ENCODE measurements around the gene CFAP251. TPM values are rescaled to one million over a fixed set of nuclear protein-coding genes. Genes with fewer than 3 reads are reported as not detected.

Gene CFAP251
- total and polyA plus RNA-seq, 2 of the 13 experiments (the other 11 are each of a cell fraction or from before 2014, with no cell fraction given), result 0.30 to 0.42 TPM

GRCh38 chr12:122046145-122046544 lies 127.8 kb downstream of the CFAP251 start:
- no peak overlapping the region for H3K27ac ChIP-seq (ENCODE audit: extremely low read length, insufficient read depth, low read length)
- H3K36me3 ChIP-seq (replicated peaks in 1 of 2; ENCODE audit: control insufficient read depth in 1 of 2, insufficient read depth in 2 of 2, low read length in 2 of 2), result peaks cover 3 to 9% of the 10 kb centered on the region in 2 experiments; a peak in 4 of 5 replicates
- no peak overlapping the region for H3K4me2 ChIP-seq (ENCODE audit: low read depth, low read length)
- H4K20me1 ChIP-seq (ENCODE audit: insufficient read depth, low read length), result no peaks in the 10 kb centered on the region
- POLR2A ChIA-PET, result no interaction called here
- 91% methylated on average over 5 of the region's 7 CpGs for WGBS (ENCODE audit: low lambda C conversion rate)
- BruUV-seq (replicated peaks), result no TSS peak
- DNase-seq (ENCODE audit: low spot score), result no peak
- ATAC-seq, result no peak
- H3K4me1 ChIP-seq (ENCODE audit: insufficient read depth, low read length), result peaks cover 14% of the 10 kb centered on the region
- TF ChIP-seq ZBTB39 (CRISPR knock-in tag; IDR thresholded peaks at IDR 0.05) (no peak), CEBPZ (IDR thresholded peaks at IDR 0.05; ENCODE audit: low read length) (no peak), ARNT2 (CRISPR knock-in tag; IDR thresholded peaks at IDR 0.05; ENCODE audit: low read depth) (no peak), MLLT10 (CRISPR knock-in tag; IDR thresholded peaks at IDR 0.05) (no peak), NBN (conservative IDR thresholded peaks at IDR 0.05) (no peak)
- no peak overlapping the region for H3K9ac ChIP-seq (ENCODE audit: insufficient read depth, low read depth, low read length)
- no peak overlapping the region for H3K4me3 ChIP-seq (replicated peaks in 1 of 3; ENCODE audit: insufficient read depth in 1 of 3, low read depth in 2 of 3, low read length in 3 of 3)
- intact Hi-C loops (cut with micrococcal nuclease; ENCODE audit: unreplicated experiment), result no loop called here
- no peak overlapping the region for H2AFZ ChIP-seq (ENCODE audit: low read length)
- in situ Hi-C loops (cut with HindIII; ENCODE audit: extremely low pct_ligation_motif_present, low pct_unique_long_range_greater_than_20kb), result no loop called here
- no peaks in the 10 kb centered on the region for H3K79me2 ChIP-seq (ENCODE audit: insufficient read depth, low read length)
- H3K27me3 ChIP-seq (ENCODE audit: control insufficient read depth in 1 of 2, insufficient read depth in 2 of 2, low read length in 2 of 2), result no peaks in the 10 kb centered on the region; a peak in 1 of 5 replicates
- CTCF ChIA-PET (ENCODE audit: low intra/inter-chr PET ratio, low total read pairs), result no interaction called here
- FAIRE-seq, result no peak
- H3K9me3 ChIP-seq (ENCODE audit: low read length), result no peaks in the 10 kb centered on the region
